Activated CD4-positive, alpha-beta T cell treated with anti-CD3 and anti-CD28 coated beads for 4 hours (primary cell): ENCODE measurements around the gene CDH23.

Experiments
- DNase-seq, 2 donors: peaks; one replicate each; pipeline ENCODE4 v3.0.0-alpha.2; 2020

CDH23 gene

GRCh38 chr10:71520042-71520441, 123.3 kb downstream of the CDH23 start:
- DNase-seq, result no peak

GRCh38 chr10:71521504-71522441, 125.1 kb downstream of the CDH23 start:
- DNase-seq, result no peak

DNA sequence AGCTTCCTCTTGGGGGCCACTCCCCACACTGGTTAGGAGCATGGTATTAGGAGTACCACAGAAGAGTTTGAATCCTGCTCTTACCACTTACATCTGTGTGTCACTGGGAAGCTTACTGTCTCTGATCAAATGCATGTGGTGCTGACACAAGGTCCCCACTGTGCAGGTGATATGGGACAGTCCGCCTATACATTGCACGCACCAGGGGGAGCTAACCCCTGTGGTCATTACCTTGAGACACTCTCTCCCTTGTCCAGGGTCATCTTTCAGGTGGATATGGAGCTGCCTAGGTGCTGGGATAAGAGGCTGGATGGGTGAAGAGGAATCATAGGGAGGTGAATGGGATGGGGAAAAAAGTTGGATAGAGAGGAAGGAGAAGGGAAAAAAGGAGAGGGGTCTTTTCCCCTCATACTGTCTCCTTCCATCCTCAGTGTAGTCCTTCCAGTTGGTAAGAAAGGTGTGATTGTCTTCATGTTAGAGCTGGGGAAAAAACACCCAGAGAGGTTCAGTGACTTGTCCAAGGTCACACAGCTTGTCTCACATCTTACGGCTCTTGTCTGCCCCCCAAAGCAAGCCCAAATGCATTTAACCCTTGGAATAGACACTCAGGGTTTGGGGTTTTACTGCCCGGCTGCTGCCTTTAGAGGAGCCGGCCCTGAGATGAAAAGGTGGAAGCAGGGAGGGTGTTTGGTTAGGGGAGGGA, 125.9 kb downstream of the CDH23 start:
- no peak for DNase-seq

GRCh38 chr10:71523756-71524155, 127.0 kb downstream of the CDH23 start:
- DNase-seq, result no peak

DNA sequence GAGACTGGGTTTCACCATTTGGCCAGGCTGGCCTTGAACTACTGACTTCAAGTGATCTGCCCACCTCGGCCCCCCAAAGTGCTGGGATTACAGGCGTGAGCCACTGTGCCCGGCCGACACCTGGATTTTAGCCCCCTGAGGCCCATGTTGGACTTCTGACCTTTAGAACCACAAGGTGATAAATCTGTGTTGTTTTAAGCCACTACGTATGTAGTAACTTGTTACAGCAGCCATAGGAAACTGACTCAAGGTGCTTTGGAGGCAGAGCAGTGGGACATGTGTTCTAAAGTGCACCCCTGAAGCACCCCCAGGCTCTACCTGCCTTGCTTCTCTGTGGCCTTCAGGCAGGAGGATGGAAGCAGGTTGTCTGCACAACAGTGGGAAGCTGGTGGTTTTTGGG, 128.4 kb downstream of the CDH23 start:
- DNase-seq, result no peak

DNA sequence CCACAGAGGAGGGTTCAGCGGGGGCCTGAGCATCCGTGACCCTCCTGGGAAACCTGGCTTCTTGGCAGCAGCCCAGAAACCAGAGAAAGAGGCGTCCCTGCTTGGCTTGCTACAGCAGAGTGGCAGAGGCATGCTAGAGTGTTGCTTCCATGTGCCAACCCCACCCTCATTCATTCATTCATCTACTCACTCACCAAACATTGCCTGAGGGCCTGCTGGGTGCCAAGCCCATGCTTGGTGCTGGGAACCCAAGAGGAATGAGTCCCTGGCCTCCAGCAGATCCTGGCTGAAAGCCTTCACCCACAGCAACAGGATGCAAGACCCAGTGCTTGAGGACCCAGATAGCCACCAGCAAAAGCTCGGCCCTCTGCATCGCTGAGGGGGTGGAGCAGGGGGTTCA, 129.0 kb downstream of the CDH23 start:
- DNase-seq, result no peak

- DNase-seq, result no peak
Measured at GRCh38 chr10:71526653-71527052, 129.9 kb downstream of the CDH23 start.

DNA sequence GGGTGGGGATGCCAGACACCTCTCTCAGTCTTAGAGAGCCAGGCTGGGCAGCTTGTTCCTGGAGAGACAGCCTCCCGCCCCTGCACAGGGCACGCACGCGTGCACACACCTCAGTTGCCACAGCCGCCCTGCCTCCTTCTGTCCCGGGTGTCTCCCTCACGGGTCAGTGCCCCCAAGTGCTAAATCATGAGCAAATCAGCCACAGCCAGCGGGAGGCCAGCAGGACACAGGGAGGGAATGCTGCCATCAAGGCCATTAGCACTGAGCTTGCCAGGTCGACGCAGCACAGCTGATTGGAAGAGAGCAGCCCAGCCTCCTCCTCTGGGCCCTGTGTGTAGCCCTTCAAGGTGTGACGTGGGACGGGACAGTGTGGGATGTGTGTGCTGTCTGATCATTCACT, 130.4 kb downstream of the CDH23 start:
- no peak for DNase-seq

- DNase-seq, result no peak
Measured at GRCh38 chr10:71528371-71529206, 131.9 kb downstream of the CDH23 start.

DNA sequence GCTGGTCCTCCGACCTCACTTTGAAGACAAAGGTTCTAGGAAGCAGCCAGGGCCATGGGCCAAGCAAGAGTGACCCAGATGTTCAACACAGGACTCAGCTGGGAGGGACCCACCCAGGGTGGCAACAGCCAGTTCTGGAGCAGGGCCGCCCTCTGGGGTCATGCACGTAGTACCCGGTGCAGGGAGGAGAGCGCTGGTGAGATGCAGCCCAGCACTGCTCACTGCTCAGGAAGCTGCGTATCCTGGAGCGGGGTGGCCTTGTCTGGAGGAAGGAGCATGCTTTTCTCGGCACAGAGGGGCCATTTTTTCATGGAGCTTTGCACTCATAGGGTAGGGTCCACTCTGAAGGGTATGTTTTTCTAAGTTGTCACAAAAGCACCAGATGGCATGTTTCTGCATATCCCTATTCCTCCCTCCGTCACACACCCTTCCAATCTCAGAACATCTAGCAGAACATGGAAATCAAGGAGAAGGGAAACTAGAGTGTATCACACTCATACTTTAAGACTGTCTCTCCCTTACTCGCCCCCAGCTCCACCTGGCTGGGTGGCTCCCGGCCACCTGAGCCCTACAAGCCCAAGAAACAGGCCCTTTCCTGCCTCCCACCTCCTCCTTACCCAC, 132.6 kb downstream of the CDH23 start:
- no peak for DNase-seq

DNA sequence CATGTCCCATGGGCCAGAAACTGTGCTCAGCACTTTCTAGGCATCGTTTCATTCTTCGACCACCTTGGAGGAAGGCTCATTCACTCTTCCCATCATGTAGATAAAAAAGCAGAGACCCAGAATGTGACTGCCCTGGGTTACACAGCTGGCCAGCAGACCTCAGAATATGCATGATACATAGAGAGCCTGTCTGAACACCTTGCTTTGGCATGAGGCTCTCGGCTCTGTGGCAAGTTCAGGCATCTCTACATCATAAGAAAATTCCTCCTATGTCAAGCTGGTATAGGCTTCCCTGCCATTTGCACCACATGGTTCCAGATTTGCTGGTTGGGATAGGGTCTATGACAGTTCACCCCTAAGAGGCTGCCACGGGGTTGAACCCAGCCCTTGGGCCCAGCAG, 134.1 kb downstream of the CDH23 start:
- DNase-seq, result no peak

GRCh38 chr10:71531485-71532446, 135.0 kb downstream of the CDH23 start:
- DNase-seq, result peak in 1 of 2 donors; percentile 3

DNA sequence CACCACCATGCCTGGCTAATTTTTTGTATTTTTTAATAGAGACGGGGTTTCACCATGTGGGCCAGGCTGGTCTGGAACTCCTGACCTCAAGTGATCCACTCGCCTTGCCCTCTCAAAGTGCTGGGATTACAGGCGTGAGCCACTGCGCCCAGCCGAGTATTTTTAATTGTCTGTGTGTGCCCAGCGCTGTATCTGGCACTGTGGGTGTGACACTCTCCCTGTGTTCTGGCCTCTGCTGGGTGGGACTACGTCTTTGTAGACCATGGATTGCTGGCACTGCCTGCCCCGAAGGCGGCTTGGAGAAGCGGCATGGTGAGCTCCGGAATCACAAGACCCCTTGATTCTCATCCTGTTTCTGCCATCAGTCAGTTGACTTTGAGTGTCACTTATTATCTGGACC, 136.2 kb downstream of the CDH23 start:
- DNase-seq, result no peak

- no peak for DNase-seq
Measured at GRCh38 chr10:71533936-71534335, 137.2 kb downstream of the CDH23 start.

DNA sequence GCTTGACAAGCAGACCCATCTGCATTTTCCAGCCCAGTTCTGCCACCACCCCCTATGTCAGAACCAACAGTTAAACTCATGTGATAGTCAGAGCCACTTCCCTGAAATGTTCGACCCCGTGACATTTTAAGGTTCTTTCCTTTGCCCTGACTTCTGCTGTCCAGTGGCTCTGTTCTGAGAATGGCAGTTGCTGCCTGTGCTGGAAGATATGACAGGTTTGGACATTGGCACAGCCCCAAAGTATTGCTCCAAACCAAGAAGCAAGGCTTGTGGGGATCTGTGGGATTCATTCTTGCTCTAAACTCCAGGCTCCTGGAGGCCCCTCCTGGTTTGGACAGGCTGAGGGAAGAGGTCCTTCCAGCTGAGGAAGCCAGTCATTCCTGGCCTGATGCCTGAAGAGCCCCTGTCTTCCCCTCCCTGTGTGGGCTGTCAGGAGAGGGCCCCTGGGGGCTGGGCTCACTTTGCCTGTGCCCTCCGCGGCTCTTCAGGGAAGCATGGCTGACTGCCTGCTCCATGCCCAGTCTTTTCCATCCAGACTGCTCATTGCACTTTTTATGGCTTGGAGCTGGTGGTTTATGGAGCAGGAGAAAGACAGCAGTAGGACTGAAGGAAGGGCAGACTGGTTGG, 138.0 kb downstream of the CDH23 start:
- DNase-seq, result no peak

DNA sequence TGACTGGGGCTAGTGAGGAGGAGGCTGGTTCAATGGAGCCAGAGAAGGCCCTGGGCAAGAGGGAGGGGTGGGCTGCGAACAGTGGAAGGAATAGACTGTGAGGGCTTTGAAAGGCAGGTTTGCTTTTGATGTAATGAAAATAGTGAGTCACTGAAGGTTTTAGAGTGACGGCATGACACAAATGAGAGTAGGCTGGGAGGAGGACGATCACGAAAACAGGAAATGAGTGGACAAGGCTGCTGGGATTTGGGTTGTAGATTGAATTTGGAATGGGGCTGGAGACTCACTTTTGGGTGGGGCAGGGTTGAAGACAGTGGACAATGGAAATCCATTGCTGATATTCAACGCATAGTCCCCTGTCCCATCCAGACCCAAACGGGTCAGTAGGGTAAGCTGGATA, 139.6 kb downstream of the CDH23 start:
- DNase-seq, result no peak

GRCh38 chr10:71537125-71537524, 140.4 kb downstream of the CDH23 start:
- DNase-seq, result no peak

DNA sequence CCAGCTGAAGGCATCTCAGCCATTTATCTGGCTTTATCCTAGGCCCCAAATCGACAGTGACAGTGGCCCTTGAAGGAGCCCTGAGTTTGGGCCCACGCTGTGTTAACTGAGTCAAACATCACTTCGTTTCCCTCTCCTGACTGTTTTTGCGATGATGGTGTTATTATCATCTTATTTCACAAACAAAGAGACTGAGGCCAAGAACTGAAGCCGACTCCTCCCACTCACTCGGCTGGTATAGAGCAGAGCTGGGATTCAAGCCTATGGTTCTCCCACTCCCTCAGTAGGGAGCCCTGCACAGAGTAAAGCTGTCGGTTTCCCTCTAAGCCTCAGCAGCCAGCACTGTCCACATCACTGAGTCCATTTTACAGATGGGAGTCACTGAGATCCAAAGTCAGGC, 141.0 kb downstream of the CDH23 start:
- no peak for DNase-seq

DNA sequence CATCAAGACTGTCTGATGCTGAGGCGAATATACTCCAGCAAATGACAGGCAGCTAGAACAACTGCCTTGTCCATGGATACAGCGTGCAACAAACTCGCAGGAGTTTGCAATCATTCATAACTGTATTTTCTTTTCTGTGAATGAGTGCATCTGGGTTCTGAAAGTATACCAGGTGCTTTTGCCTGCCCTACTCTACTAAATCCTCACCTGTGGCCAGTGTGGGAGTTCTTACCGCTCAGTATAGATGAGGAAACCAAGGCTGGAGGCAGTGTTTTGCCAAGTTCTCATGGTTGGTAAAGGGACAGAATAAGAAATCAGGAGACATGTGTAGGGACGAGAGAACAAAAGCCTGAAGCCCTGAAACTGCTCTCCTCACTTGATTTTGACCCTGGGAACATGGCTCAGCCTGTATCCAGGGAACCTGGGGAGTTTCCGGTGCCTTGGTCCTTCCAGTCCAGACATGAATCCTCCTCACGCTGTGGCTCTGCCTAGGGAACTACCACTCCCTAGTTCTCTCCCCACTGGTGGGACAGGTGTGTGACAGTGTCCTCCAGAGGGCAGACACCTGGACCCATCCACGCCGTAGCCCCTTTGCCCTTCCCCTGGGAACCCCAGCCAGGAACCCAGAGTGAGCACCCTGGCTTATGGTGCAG, 142.0 kb downstream of the CDH23 start:
- no peak for DNase-seq

- DNase-seq, result no peak
Measured at GRCh38 chr10:71539442-71540118, 142.9 kb downstream of the CDH23 start.
